HG02840 (cell line): ENCODE data around the gene REXO1.

Experiments
- ATAC-seq: cut with Tn5 transposase; IDR thresholded peaks from one replicate; pipeline ENCODE4 v1.9.1; 2021; ENCODE audit warnings: mild to moderate bottlenecking, moderate library complexity, moderate number of reproducible peaks; ENCODE audit not compliant: unreplicated experiment, low FRiP score

The REXO1 gene

DNA sequence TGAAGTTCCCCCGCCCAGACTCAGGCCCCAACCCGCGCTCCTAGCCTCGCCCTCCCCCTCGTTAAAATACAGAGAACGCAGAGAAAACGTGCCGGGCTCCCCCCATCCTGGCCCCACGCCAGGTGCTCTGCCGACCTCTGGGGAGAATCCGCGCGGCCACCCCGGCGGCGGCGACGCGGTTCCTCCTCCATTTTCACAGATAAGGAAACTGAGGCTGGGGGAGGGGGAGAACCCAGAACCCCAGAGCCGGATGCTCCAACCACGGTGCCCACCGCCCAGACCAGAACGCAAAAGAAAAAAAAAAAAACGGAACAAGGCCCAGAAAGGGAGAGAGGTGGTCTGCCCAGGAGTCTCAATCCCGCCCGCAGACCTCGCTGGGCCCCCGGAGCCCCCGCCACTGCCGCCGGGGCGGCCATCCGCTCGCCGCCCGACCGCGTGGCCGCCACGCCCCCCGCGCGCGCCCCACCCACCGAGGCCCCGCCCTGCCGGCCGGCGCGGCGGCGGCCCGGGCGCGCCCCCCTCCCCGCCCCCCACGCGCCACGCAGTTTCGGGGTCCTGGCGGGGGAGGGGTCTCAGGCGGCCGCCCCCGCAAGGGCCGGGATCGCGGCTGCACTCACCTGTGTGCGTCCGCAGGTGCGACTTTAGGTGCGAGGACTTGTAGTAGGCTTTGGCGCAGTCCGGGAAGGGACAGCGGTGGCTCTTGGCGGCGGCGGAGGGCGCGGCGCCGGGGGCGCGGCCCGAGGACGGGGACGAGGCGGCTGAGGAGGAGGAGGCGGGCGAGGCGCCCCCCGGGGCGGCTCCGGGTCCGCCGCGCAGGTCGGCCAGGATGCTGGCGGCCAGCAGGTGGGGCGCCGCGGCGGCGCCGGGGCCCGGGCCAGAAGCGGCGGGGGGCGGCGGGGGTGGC lies 14.4 kb upstream of the REXO1 start:
- peak; percentile 16 for ATAC-seq

DNA sequence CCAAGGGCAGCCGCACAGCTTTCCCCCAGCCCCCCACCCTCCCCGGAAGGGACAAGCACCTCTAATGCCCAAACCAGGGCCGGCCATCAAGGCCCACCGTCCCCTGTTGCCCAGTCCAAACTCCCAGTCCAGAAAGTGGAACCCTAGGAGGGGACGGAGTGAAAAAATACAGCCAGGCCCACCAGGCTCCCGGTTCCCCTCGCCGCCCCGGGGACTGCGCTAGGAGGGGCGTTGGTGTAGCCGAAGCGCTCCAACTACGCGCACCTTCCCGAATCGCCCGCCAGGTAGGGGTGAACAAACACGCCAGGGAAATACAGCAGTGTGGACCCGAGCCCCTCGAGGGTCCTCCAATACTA lies 13.8 kb upstream of the REXO1 start:
- no peak for ATAC-seq

DNA sequence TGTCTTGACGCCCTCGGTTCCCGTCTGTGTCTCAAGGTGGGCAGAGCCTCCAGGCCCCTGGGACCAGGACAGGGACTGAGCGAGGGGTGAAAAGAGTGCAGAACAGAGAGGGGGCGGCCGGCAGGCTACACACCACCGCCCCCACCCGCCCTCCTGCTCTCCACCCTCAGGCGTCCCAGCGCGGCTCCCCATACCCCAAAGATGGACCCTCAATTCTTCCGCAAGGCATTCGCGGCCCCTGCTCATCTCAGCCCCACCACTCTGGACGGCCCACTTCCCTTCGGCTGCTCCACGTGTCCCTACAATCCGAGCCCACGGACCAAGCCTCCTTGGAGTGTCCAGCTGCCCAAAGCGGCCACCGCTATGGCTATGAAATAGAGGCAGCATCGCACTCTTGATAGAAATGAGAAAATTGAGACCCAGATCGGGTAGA lies 13.3 kb upstream of the REXO1 start:
- no peak for ATAC-seq

- no peak for ATAC-seq
Measured at GRCh38 chr19:1860821-1861598, 12.7 kb upstream of the REXO1 start.

DNA sequence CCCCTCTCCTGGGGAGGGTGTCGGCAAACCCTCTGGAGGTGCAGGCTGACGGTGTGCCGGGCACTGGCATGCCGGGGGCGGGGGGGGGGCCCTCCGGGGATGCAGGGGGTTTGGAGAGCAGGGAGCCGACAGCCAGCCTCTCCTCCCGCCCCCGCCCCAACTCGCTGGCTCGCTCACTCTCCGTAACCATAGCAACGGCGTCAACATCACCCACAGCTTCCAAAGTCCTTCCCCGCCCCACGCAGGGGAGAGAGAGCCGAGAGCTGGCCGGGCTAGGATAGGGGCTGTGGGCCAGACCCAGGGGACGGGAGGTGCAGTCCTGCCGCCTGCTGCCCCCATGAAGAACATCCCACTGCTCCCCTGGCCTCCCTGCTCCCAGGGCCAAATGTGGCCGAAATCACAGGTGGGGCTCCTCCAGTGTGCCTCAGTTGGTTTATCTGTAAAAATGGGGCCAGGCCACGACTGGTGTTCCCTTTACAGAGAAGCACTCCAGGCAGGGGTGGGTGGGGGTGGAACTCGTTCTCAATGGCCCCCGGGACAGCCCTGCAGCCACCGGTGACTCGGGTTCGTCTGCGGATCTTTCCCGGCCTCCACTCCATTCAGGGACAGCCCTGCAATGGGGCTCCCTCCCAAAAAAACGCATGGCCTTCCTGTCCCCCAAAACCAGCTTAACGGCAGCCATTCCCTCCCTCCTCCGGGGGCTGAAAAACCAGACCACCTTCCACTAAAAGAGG lies 11.9 kb upstream of the REXO1 start:
- ATAC-seq = no peak

GRCh38 chr19:1859331-1859781 lies 11.1 kb upstream of the REXO1 start:
- no peak for ATAC-seq

GRCh38 chr19:1858412-1859081 lies 10.3 kb upstream of the REXO1 start:
- ATAC-seq = no peak

DNA sequence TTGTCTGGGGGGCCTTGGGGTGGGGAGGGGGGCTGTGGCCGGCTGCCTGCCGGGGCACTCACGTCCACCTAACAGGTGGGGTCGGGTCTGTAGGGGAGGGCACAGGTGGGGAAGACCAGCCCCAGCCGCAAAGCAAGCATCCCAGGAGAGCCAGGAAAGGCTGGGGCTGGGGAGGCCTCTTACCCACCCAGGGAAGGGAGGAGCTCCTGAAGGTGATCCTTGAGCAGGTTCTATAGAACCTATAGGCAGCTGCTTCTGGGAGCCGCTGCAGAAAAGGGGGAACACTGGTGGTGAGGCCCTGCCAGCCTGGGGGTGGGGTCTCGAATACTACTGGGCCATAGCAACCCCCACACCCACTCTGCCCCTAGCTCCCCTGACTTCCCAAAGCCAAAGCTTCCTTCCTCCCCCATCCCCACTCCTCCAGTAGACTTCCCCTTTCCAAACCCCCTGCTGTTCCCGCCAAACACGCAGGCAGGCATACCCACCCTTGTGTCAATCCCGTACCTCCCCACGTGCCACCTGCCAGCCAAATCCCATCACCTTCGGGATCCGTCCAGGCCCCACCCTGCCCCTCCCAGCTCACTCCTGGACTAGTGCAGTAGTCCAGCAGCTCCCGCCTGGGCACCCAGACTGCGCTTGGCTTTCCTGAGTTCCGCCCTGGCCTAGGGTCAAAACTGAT lies 9.5 kb upstream of the REXO1 start:
- ATAC-seq = no peak

- no peak for ATAC-seq
Measured at GRCh38 chr19:1856698-1857603, 8.7 kb upstream of the REXO1 start.

DNA sequence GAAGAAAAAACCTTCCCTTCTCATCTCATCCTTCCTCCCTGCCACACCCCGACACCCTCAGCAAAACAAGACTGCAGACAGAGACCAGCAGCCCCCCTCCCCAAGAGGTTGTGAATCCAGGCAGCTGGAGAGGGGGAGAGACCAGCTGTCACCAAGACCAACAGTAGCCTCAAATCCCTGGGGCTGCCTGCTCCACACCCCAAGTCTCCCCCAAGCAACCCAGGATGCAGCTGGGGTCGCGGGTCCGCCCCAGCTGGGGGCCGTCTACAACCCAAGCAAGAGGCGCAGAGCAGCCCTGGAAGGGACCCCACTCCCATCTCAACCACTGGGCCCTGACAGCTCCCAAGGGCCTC lies 8.0 kb upstream of the REXO1 start:
- ATAC-seq = no peak

DNA sequence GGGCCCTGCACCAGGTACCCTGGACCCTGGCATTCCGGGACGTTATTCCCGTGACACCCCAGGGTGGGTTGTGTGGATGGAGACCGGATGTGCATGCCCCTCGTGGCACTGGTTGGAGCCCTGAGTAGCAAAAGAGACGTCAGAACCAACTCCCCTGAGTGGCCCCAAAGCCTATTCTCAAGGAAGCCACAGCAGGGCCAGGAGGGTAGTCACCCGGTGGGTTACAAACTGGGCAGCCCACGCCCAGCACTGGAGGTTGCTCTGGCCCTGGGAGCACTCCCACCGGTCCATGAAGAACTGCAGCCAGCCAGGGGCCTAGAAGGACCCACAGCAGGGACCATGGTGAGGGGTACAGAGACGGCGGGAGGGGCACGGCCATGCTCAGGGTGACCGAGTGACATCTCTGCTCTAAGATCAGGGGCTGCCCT lies 7.6 kb upstream of the REXO1 start:
- no peak for ATAC-seq

DNA sequence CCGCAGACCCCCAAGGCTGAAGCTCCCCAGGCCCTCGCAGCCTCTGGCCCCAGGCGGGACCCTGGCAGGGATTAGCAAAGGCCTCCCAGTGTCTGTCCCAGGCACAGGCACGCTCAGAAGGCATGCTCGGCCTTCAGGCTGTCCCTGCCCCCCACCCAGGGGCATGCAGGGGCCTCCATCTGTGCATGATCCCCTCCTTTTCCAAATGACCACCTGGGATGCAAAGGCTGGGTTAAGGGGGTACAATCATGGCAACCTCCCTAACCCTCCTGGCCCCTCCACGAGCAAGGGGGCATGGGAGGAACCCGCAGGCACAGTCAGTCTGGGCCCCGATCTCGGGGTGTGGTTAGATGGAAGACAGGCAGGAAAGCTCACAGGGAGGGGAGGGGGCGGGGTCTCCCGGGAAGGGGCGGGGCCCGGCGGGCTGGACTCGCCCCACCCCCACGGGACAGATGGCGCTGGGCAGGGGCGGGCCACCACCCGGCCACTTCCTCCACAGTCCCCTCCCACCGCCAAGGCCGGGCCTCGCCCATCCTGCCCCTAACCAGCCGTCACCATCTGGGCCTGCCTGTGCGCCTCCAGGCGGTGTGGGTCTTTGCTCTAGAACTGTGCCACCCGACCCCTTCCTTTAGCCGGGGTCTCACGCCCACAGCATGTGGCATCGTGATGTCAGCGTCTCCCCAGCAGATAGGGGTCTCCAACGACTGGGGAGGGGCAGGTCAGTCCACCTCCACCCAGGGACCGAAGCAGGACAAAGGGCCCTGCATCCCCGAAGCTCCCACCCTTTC lies 7.0 kb upstream of the REXO1 start:
- peak; percentile 46 for ATAC-seq

DNA sequence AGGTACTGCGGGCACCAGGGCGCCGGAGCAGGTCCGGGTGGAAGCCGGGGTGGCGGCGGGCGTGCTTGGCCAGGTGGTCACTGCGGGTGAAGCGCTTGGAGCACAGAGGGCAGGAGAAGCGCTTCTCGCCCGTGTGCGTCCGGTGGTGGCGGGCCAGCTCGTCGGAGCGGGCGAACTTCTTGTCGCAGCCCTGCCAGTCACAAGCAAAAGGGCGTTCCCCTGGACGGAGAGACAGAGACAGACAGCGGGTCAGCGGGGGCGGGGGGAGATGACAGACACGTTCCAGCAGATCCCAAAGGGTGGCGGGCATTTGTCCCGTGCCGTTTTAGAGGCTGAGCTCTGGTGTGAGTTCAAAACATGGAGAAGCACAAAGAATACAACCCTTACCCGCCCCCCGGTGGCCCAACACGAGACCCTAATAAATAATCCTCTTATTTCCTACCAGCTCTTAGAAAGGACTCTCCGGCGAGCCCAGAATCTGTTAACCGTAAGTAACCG lies 6.3 kb upstream of the REXO1 start:
- no peak for ATAC-seq

GRCh38 chr19:1854039-1854541 lies 5.8 kb upstream of the REXO1 start:
- no peak for ATAC-seq

DNA sequence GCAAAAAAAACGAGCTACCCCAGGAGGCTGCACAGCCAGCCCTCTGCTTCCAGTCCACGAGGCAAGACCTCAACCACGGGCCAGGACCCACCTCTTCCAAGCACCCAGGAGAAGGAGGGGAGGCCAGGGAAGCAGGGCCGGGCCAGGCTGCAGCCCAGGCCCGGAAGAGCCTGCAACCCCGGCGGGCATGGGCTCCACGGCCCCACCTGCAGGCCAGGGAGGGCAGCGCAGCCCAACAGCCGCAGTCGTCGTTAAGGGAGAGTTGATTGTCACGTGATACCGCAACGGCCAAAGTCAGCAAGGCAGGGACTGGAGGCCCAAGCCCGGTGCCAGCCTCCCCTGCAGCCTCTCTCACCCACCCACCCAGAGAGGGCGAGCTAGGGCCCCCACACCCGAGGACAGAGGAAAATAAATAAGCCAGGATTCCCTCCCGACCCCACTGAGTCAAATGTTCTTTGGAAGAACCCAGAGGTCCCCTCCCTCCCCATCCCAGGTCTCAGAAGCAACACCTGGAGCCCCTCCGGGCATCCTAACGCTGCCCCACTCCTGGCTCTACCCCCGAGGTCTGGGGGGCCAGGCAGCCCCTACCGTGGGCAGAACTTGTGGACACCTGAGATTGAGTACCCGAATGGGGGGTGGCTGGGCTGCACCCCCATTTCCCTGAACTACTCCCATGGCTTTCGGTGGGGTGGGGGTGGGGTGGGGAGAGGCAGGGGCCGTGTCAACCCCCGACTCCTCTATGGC lies 5.2 kb upstream of the REXO1 start:
- ATAC-seq = no peak

DNA sequence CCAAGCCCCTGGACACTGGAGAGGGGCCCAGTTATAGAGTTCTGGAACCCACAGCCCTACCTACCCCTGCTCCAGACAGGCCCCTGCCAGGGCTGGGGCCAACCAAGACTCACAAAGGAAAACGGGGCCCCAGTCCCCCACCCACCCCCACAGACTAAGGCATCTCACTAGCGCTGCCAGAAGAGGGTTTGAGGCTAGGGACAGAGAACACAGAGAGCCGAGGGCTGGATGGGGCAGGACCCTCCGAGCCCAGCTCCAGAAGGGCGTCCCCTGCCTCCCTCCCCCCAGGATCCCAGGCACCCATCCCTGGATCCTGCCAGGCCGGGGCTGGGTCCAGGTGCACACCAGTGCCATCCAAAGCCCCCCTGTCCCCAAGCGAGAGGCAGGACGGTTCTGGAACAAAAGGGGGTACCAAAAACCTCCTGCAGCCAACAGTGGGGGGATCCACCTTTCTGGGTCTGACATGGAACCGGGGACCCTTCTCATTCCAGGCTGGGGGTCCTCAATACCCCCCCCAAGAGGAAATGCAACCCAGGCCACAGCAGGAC lies 4.4 kb upstream of the REXO1 start:
- ATAC-seq = no peak
